GM19438 (cell line): ENCODE results near the gene CEP68.

Experiments used
- ATAC-seq: cut with Tn5 transposase; IDR thresholded peaks from one replicate; pipeline ENCODE4 v1.9.1; 2021; ENCODE audit warnings: low read depth; ENCODE audit not compliant: unreplicated experiment

Gene CEP68

DNA sequence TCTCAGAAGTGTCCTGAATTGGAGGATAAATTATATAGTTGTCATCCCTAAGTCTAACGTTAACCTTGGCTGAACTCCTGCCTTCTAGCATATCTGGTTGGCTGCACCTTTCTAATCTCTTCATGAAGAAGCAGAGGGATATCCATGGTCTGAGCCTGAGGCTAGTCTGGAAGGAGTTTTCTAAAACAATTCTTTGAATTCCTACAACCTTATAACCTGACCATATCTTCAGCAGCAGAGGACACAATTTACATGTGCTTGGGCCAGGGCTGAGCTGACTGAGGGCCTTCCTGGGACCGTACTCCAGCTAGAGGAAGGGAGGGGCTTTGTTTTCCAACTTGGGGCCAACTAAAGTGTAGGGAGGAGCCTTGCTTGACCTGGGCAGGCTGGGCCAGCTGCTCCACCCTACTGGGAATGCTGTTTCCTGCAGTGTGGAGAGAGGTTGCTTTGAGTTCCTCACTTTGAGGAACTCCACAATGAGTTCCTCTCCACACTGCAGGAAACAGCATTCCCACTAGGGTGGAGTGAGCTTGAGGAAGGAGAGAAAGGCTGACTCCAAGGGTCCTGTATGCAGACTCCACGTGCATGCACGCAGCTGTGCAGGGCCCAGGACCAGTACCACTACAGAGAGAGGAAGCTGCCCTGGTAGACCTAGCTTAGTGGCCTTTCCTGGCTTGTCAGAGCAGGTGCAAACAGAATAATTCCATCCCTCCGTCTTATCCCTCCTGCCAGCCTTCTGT is 19.6 kb downstream of the CEP68 start:
- no peak for ATAC-seq

DNA sequence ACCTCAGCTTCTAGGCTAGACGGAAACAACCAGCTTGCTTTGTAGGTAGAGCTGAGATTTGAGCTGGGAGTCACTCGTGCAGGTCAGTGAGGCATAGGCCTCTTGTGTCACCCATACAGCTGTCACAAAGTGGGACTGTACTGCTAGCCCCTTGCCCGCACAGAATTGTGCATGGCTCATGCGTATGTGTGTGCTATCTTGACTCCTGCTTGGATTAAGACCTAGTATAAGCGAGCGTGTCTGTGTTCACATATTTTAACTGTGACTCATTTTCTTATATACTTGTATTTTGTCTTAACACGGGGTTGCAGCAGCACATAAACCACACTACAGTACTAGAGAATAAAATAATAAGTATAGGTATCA is 20.1 kb downstream of the CEP68 start:
- ATAC-seq = no peak

DNA sequence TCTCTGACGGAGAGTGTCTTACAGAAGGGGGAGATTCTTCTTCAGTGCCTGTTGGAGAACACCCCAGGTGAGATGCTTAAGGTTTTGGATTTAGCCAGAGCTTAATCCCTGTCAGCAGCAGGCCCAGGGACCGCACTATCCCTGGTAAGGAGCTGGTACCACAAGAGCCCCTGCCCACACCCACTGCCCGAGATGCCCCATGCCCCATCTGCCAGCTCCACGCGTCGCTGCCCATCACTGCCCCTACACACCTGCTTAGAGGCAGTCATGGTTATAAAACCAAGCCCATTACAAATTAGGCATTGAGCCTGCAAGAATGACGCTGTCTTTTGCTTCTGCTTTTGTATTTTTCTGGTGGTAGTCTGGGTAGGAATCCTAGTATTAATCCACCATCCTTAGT is 21.7 kb downstream of the CEP68 start:
- no peak for ATAC-seq

DNA sequence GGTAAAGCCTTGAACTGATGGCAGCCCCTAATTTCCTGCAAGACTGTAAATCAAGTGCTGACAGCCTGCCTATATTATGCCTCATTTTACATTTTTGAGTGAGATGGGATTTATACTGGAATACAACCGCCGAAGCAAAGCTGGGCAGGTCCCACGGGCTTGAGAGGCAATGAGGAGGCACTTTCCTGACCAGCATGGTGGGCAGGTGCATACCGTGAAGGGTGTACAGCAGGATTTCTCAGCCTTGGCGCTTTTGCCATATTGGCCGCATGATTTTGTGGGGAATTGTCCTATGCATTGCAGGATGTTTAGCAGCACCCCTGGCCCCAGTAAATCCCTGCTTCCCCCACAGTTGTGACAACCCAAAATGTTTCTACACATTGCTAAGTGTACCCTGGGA is 22.8 kb downstream of the CEP68 start:
- ATAC-seq = no peak

DNA sequence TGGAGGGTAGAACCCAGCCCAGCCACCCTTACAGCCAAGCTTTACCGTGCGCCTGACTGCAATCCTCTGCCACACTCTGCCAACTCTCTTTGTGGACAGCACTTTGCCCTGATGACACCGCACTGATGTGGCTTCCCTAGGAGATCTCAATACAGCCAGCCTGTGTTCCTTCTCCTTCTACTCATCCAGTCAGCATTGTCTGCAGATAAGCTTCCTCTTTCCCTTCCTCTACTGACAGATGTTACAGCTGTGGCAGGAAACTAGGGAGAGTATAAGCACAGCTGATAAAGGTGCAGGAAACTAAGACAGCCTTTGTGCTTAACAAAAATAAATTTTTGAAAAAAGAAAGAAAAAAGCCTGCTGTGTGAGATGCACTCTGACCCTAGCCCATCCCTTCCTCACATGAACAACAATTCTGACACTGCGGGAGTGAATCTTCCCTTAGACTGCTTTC is 25.0 kb downstream of the CEP68 start:
- no peak for ATAC-seq

DNA sequence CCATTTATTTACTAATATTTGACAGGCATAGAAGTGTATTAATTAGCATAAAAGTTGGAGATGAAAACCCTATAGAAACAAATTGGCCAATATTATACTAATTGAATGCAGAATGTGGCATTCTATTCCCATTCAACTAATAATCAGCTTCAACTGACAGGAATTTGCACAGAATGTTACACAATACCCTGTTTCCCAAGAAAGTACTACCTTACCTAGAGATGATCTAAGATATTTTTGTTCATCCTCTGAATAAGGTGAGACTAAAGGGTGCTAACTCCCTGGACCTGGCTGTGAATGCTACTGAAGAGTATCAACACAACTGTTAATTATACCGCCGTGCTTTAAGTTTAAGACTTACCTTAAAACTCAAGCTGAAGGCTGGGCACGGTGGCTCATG is 28.9 kb downstream of the CEP68 start:
- ATAC-seq = no peak

DNA sequence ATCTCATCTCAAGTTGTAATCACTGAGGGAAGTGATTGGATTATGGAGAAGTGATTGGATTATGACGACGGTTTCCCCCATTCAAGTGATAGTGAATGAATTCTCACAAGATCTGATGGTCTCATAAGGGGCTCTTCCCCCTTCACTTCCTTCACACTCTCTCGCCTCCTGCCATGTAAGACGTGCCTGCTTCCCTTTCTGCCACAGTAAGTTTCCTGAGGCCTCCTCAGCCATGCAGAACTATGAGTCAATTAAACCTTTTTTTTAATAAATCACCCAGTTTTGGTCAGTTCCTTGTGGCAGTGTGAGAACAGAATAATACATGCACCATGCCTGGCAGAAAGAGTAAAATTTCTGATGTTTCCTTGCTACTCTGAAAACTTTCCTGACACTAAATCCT is 36.6 kb downstream of the CEP68 start:
- ATAC-seq = no peak

DNA sequence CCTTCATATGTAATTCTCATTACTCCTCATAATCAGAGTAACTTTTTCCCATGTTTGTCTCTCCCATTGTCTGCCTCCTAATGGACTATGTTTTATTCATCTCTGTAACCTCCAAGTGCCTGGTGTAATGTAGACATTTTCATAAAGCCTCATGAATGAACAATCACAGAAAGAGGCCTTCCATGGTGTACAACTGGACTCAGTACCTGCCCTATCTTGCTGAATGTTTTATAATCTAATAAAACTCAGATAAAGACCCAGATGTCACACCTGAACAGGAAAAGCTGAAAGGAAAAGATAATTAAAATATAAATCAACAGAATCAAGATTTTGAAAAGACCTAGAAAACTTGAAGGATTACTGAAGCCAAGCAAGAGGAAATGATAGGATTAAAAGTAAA is 37.0 kb downstream of the CEP68 start:
- ATAC-seq = no peak

DNA sequence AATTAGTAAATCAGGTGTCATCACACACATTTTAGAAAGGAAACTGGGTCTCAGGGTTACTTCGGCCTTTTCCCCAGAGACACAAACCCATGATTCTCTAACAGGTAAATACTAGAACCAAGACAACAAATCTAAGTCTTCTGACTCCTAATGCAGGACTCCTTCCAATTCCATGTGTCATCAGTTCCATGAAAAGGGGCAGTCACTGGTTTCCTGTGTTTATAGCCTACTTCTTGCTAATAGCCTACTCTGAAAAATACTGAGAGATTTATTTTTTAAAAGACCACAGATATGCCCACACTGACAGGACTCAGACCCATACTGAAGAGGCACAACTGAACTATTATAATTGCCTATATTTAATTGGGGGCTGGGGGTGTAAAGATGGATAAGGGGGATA is 40.7 kb downstream of the CEP68 start:
- no peak for ATAC-seq

DNA sequence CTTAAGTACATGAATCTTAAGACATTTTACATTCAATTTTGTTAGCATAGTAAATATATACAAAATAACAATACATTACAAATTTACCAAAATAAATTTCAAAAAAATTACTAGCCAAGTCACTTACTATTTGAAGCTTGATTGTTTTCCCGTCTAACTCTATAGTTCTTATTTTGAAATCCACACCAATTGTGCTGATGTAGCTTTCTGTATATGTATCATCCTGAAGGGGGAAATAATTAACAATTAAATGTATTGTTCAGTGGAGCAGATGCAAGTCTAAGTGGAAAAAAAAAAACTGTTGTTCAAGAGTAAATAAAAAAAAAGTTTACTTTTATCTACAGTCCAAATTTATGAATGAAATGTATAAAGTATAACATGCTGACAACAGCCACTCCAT is 41.6 kb downstream of the CEP68 start:
- no peak for ATAC-seq

DNA sequence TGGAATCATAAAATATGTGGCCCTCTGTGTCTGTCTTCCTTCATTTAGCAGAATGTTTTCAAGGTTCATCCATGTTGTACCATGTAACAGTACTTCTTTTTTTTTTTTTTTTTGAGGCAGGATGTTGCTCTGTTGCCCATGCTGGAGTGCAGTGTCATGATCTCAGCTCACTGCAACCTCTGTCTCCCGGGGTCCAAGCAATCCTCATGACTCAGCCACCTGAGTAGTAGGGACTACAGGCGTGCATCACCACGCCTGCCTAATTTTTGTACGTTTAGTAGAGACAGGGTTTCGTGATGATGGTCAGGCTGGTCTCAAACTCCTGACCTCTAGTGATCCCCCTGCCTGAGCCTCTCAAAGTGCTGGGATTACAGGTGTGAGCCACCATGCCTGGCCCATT is 42.5 kb downstream of the CEP68 start:
- no peak for ATAC-seq

DNA sequence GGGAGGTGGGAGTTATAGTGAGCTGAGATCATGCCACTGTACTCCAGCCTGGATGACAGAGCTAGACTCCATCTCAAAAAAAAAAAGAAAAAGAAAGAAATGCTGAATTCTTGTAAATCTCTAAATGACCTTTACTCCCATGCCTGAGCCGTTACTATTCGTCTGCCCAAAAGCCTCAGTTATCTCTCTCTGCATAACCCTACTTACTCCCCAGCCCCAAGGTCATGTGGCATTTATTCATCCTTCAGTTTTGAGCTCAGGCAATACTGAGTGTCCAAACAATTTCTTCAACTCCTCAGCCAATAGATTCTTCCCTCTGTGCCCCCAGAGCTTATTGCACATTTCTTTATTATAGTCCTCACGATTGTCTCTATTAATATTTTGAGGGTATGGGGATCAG is 44.9 kb downstream of the CEP68 start:
- no peak for ATAC-seq

DNA sequence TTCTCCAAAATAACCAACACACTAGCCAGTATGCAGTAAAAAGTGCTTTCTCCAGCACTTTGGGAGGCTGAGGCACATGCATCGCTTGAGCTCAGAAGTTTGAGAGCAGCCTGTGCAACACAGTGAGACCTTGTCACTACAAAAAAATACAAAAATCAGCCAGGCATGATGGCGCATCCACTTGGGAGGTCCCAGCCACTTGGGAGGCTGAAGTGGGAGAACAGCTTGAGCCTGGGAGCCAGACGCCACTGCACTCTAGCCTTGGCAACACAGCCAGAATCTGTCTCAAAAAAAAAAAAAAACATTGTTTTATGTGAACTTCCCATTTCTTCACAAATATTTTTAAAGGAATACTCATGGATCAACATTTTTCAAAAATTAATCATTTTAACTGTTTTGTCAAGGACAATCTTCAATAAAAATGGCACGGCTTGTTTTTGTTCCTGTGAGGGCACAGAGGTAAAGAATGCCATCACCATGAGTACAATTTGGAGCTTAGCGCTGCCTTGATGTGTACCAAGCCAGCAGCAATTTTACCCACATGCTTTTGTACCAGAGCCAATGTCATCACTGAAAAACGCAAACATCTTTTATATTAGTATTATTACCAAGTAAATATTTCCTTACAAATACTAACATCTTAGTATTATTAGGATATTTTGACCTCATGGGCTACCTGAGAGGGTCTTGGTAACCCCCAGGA is 46.9 kb downstream of the CEP68 start:
- no peak for ATAC-seq

DNA sequence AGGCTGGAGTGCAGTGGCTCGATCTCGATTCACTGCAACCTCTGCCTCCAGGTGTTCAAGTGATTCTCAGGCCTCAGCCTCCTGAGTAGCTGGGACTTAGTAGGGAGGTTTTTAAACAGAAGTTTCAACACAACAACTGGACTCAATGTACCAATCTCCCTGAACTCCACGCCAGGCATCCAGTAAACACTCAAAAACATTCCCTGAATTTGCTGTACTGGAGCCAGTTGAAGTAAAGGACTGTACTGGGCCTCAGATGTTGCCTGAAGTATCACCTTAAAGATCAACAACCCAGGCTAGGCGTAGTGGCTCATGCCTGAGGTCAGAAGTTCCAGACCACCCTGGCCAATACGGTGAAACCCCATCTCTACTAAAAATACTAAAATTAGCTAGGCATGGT is 51.3 kb downstream of the CEP68 start:
- no peak for ATAC-seq

DNA sequence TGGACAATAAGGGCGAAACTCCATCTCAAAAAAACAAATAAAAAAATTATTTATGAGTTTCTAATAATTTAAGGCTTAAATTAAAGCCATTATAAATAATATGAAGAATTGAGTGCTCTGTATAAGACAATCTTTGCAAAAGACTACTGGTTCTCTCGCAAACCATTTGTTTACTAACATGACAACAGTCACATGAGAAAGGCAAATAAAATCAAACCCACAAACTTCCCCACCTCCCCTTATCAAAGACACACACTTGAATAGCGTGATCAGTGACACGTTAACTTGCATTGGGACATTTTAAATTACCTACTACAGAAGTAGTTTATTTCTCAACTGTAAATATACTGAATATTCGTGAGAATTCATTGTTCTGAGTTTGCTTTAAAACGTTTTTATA is 52.6 kb downstream of the CEP68 start:
- no peak for ATAC-seq

DNA sequence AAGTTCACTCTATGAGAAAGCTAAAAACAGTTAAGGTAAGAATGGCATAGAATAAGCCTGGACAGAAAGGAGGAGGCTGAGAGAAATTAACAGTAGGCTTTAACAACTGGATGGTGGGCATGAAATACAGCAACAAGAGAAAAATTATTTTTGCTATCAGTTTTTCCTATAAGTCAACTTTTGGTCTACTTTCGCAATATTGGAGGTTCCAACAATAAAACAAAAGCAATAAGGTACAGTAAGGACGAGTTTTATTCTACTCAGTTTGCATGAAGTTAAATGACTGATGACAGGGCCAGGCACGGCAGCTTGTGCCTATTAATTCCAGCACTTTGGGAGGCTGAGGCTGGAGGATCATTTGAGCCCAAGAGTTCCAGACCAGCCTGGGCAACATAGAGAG is 56.4 kb downstream of the CEP68 start:
- ATAC-seq = no peak

DNA sequence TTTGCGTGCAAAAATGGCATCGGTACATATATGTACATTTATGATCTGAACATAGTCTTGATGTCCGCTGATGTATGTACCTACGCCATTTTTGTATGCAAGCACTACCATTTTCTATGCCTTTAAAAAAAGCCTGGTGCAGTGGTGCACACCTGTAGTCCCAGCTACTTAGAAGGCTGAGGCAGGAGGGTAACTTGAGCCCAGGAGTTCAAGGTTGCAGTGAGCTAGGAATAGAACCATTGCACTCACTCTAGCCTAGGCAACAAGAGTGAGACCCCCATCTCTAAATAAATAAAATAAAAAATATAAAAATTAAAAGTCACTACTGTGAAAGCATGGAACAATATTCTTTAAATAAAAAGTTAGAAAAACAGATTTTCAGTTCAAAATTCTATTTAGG is 57.0 kb downstream of the CEP68 start:
- no peak for ATAC-seq

DNA sequence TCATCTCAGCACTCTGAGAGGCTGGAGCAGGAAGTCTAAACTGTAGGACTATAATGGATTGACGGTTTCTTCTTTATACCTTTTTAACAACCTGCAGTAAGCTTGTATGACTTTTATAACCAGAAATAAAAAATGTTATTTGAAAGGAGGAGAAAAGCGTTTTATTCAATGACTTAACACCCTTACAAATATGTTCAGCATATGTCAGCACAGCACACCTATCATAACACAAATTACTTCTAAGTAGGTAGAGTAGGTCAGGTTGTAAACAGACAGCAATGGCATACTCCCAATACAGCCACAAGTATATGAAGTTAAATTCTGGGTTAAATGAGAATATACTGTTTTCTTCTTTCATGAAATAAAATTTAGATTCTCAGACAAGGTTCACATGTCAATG is 57.6 kb downstream of the CEP68 start:
- ATAC-seq = no peak

DNA sequence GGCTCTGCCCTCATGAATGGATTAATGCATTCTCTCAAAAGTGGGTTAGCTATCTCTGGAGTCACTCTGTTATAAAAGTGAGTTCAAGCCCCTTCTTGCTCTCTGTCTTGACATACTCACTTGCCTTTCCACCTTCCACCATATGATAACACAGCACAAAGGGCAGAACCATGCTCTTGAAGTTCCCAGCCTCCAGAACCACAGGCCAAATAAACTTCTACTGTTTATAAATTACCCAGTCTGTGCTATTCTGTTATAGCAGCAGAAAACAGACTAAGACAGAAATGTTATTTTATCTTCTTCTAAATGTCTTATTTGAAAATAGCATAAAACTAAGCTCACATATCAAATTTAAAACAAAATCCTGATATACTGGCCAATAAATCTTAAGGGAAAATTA is 58.7 kb downstream of the CEP68 start:
- no peak for ATAC-seq

DNA sequence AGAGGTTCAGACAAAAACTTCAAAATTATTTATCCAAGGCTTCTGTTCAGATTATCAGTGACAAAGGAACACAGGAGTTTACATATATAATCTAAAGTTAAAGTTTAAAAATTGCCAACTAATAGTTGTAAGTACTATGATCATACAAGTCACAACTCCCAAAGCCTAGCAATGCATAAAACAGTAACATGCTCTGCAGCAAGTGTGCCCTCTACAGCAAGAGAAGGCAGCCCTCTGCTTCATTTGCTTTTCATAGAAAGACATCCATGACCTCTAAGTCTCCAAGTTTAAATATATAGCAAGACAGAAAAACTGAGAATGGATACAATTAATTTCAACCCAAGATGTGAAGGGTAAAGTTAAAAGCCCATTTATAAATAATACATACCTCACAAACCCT is 60.4 kb downstream of the CEP68 start:
- ATAC-seq = no peak

DNA sequence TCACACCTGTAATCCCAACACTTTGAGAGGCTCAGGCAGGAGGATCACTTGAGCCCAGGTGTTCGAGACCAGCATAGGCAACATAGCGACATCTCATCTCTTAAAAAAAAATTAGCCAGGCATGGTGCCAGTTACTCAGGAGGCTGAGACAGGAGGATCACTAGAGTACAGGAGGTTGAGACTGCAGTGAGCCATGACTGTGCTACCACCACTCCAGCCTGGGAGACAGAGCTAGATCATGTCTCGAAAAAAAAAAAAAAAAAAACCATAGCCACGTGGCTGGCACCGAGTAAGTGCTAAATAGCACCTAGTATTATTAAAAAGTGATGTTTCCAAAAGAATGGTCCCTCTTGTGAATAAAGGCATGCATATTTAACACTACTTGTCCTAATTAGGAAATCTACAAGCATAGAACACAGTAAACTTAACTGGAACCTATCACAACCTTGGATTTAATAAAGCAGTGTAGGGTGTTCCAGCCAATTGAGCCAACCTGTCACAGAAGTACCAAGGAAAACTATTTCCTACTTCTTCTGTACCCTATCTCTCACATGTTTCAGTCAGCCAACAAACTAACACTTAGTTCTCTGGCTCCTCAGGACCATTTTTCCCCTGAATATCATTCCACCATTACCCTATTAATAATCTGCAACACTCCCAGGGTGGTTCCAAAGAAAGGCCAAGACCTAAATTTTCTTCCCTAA is 64.9 kb downstream of the CEP68 start:
- ATAC-seq = no peak

DNA sequence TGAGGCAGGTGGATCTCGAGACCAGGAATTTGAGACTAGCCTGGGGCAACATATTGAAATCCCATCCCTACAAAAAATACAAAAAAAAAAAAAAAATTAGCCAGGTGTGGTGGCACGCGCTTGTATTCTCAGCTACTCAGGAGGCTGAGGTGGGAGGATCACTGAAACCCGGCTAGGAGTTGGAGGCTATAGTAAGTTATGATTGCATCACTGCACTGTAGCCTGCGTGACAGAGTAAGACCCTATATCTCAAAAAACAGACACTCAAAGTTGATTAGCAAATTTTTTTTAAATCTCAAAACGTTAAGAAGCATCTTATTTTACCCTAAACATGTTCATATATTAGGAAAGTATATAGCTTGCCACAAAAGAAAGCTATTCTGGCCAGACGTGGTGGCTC is 66.1 kb downstream of the CEP68 start:
- no peak for ATAC-seq
